Left kidney (tissue), 2 donors: ENCODE data around the gene CLHC1. TPM values are rescaled to one million over a fixed set of nuclear protein-coding genes. Genes with fewer than 3 reads are reported as not detected.
"Not testable (repeated sequence)": the region's sequence is repeated elsewhere in the genome, so short reads cannot be mapped to it uniquely, and the experiment has no call there.

Experiments used
- DNase-seq: peaks from one replicate; pipeline ENCODE4 v3.0.0-alpha.2; 2013
- polyA plus RNA-seq: library from polyadenylated mRNA; unstranded; fragments of 120-200 nt; gene quantifications from one replicate; pipeline ENCODE4 v1.2.1, GENCODE V29; 2013; ENCODE audit not compliant: insufficient read length

CLHC1 gene
- polyA plus RNA-seq, 1 donor: 36.7 TPM

DNA sequence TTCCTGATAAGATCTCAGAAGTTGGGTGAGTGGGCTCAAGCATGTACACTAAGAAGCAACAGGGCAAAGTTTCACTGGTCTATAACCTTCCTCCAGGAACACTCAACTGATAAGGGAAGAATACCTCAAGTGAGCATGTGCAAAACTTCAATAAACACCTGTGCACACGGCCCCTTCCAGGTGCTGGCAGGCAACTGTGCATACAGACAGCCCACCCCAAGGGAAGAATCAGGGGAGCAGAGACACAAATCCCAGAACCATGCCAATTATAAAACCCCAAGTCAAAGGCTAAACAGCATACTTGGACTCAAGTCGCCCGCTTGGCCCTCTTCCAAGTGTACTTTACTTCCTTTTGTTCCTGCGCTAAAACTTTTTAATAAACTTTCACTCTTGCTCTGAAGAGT, 96.0 kb downstream of the CLHC1 start:
- DNase-seq: no peak

DNA sequence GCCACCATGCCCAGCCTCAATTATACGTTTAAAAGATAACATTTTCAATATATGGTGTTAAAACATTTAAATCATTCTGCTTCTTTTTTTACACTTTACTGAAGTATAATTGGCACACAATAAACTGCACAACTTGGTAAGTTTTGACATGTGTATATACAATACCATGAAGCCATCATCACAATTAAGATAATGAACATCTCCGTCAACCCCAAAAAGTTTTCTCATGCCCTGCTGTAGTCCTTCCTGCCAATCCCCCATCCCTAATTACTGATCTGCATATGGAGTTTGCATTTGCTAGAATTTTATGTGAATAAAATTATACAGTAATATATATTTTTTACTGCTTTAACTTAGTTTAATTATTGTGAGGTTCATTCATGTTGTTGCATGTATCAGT, 96.6 kb downstream of the CLHC1 start:
- DNase-seq: no peak

DNA sequence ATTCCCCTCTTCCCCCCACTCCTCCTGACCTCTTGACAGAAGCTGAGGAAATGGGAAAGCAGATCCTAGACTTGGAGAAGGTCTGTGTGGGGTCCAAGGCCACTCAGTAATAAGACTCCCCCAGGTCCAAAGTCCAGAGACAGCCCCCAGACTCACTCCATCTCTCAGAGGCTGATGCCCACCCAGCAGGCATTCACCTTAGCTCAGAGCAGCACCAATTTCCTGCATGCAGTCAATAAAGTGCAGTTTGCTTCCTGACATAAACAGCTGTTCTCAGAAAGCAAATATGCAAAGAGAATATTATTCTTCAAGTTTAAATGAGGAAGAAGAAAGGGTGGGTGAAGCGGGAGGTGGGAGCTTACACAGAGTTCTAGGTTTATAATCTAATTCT, 97.8 kb downstream of the CLHC1 start:
- no peak for DNase-seq

DNA sequence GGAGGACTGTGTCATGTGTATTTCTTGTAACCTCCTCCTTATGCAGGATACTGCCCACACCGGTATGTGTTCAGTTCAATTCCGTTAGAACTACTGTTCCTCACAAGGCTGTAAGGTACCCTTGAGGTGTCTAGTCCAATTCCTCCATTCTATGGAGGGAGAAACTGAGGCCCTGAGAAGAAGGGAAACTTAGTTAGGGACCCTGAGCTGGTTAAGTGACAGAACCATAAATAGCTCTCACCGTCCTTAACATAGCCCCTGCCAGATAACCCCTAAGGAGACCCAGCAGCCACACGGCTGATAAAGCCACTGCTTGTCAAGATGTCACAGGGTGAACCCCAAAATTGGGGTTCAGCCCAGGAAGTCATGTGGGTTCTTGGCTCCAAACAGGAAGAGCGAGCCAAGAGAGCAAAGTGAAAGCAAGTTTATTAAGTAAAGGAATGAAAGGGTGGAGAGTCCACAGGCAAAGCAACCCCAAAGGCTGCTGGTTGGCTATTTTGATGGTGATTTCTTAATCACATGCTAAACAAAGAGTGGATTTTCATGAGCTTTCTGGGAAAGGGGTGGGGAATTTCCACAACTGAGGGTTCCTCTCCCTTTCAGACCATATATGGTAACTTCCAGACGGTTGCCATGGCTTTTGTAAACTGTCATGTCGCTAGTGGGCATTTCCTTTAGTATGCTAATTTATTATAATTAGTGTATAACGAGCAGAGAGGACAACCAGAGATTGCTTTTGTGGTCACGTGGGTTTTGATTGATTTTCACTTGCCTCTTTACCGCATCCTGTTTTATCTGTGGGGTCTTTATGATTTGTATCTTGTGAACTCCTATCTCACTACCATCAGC, 98.4 kb downstream of the CLHC1 start:
- peak; percentile 54 for DNase-seq

DNA sequence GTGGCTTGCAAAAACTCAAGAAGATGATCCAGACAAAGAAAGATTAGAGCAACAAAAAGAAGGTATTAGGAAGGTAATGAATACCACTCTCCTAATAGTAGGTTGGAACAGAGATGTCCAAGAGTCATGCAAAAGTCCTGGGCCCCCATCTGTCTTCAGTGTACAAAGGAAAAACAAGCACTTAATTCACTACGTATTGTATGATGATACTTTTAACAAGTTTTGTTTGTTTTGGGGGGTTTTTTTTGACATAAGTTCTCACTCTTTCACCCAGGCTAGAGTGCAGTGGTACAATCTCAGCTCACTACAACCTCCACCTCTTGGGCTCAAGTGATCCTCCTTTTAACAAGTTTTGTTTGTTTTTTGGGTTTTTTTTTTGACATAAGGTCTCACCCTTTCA, 101.2 kb downstream of the CLHC1 start:
- no peak for DNase-seq

DNA sequence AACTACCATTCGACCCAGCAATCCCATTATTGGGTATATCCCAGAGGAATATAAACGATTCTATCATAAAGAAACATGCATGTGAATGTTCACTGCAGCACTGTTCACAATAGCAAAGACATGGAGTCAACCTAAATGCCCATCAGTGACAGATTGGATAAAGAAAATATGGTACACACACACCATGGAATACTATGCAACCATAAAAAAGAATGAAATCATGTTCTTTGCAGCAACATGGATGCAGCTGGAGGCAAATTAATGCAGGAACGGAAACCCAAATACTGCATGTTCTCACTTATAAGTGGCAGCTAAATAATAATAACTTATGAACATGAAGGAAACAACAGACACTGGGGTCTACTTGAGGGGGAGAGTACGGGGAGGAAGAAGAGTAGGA, 105.5 kb downstream of the CLHC1 start:
- not testable (repeated sequence) for DNase-seq

Other genes with a start within 250 kb of the CLHC1 start
- 374 TPM for gene RTN4, start 181.8 kb downstream of the CLHC1 start, polyA plus RNA-seq
- gene RPS27A, start 395 bp upstream of the CLHC1 start, polyA plus RNA-seq: 1,779 TPM
- gene MTIF2, start 36.9 kb upstream of the CLHC1 start, polyA plus RNA-seq: 51.7 TPM
- gene CCDC88A, start 187.6 kb upstream of the CLHC1 start, polyA plus RNA-seq: 95.7 TPM